Heart left ventricle (tissue), 16 donors: Measurements from ENCODE around the gene GATAD2A. TPM values are rescaled to one million over a fixed set of nuclear protein-coding genes. Genes with fewer than 3 reads are reported as not detected.
A peak's percentile ranks its signal among the peaks of the same experiment; 100 is the strongest.

Source experiments
- ATAC-seq, 4 donors: fragments of 200-7000 bp; cut with Tn5 transposase; one replicate each; pipeline ENCODE4 v1.9.1; 2020 to 2022; ENCODE audit warnings: moderate library complexity in 4 of 4, mild to moderate bottlenecking in 3 of 4, moderate number of reproducible peaks in 1 of 4
- DNase-seq, 5 donors: peaks; one replicate each; pipeline ENCODE4 v3.0.0-alpha.2; 2020
- H3K27ac ChIP-seq, 12 donors: fragments of 200-600 bp; sonication (generic) in 4 of 12; one replicate each; pipeline versions ENCODE4 v1.5.0 to v1.8.0; 2016 to 2022; ENCODE audit warnings: mild to moderate bottlenecking in 2 of 12
- H3K27me3 ChIP-seq, 9 donors: fragments of 200-600 bp; sonication (generic) in 2 of 9; one replicate each; pipeline versions ENCODE4 v1.5.1 to v1.8.0; 2016 to 2022; ENCODE audit warnings: mild to moderate bottlenecking in 3 of 9
- H3K36me3 ChIP-seq, 9 donors: fragments of 200-600 bp; sonication (generic) in 2 of 9; one replicate each; pipeline versions ENCODE4 v1.5.0 to v1.8.0; 2018 to 2022; ENCODE audit warnings: mild to moderate bottlenecking in 2 of 9
- H3K4me1 ChIP-seq, 12 donors: fragments of 200-600 bp; sonication (generic) in 4 of 12; one replicate each; pipeline versions ENCODE4 v1.5.0 to v1.8.0; 2016 to 2022; ENCODE audit warnings: mild to moderate bottlenecking in 3 of 12
- H3K4me3 ChIP-seq, 12 donors: fragments of 200-600 bp; sonication (generic) in 4 of 12; one replicate each; pipeline versions ENCODE4 v1.5.0 to v1.8.0; 2017 to 2022; ENCODE audit warnings: mild to moderate bottlenecking in 9 of 12, moderate library complexity in 4 of 12
- H3K9me3 ChIP-seq, 12 donors: fragments of 200-600 bp; sonication (generic) in 4 of 12; one replicate each; pipeline versions ENCODE4 v1.5.0 to v1.8.0; 2016 to 2022; ENCODE audit warnings: mild to moderate bottlenecking in 1 of 12
- POLR2A ChIP-seq, 2 donors: fragments of 450-650 bp; IDR thresholded peaks; one replicate each; pipeline ENCODE4 v1.6.1; 2017; ENCODE audit warnings: antibody characterized with exemption in 2 of 2, mild to moderate bottlenecking in 2 of 2, moderate library complexity in 2 of 2
- WGBS, 4 donors: extraction: QIAGEN DNeasy Blood & Tissue Kit in 2 of 4; methylation state at CpG; one replicate each; pipeline versions ENCODE4 v1.1.5 to v1.1.7; 2013 to 2018; 5-methylcytosine and 5-hydroxymethylcytosine counted together
- intact Hi-C, 10 donors: fragments of 100-400 bp; cut with DNase I; formaldehyde crosslinking; loops; one replicate each; pipeline versions ENCODE4 v1.11.1 to v1.14.2; 2022
- polyA plus RNA-seq, 2 donors: library from polyadenylated mRNA; stranded (reverse); fragments of 200-250 nt; gene quantifications; one replicate each; pipeline ENCODE4 v1.2.3, GENCODE V29; 2013
- total RNA-seq, 9 donors: library from RNA; depleted of rRNA in 2 of 9; stranded (reverse); fragments of >200 nt in 2 of 9; fragmentation: NEBNext Ultra II Directional in 3 of 9; extraction: Animal tissue kit (Norgen Biotek cat#: 25700) in 3 of 9; gene quantifications; one replicate each; pipeline versions ENCODE4 v1.1.0 to v1.2.4, GENCODE V29; 2016 to 2023
- TF ChIP-seq, protein P1 (sequence below), 12 donors: fragments of 200-600 bp; sonication (generic) in 4 of 12; IDR thresholded peaks; one replicate each; pipeline versions ENCODE4 v1.5.0 to v1.8.0; 2018 to 2022; ENCODE audit warnings: antibody characterized with exemption in 12 of 12, mild to moderate bottlenecking in 5 of 12
- donor health status: ischemic (EF 13 %, LVEDD 7.1; RV severe dilation, severe dysfunction).
- donor health status: healthy with polysubstance abuse.
- donor health status: DM: no; HTN: yes; CAD: no.
- donor health status: DM: no; HTN: no; CAD: no.
- donor health status: ischemic (EF 25% LVEDD 6.9; RV normal size, moderate dysfunction).
- donor health status: ischemic (EF 25% LVEDD 5.7; RV mildly dilated, moderate dysfunction).
- donor health status: healthy.
- donor health status: DM: yes; HTN: yes; CAD: no.
- donor health status: ischemic (EF 35%, LVEDD 5.7; RV mildly dilated, moderate dysfunction).
- donor health status: nonischemic (EF 11% LVEDD 7.7; RV severe dilation, severe dysfunction).
- donor health status: DM: yes; HTN: yes; CAD: no.
- donor health status: PGD.
- donor health status: ischemic (EF 29% LVEDD 5.4; RV normal size, mild dysfunction).
- donor health status: nonischemic (EF 23%, LVEDD 6.1; RV moderate dilation, normal function).

GATAD2A gene
- total and polyA plus RNA-seq, 11 donors: 7.5 to 49.5 (median 30.5) TPM

GRCh38 chr19:19538061-19538784, 132.7 kb downstream of the GATAD2A start, which contains the start of gene CILP2:
TSS of gene CILP2 (plus strand) at chr19:19538265. CDS start at chr19:19538350, 85 bp downstream.
- ATAC-seq (peak in 2 of 4 donors; percentile 18 to 21), DNase-seq (peak in 1 of 5 donors; percentile 24)
- TF ChIP-seq, protein P1, sequence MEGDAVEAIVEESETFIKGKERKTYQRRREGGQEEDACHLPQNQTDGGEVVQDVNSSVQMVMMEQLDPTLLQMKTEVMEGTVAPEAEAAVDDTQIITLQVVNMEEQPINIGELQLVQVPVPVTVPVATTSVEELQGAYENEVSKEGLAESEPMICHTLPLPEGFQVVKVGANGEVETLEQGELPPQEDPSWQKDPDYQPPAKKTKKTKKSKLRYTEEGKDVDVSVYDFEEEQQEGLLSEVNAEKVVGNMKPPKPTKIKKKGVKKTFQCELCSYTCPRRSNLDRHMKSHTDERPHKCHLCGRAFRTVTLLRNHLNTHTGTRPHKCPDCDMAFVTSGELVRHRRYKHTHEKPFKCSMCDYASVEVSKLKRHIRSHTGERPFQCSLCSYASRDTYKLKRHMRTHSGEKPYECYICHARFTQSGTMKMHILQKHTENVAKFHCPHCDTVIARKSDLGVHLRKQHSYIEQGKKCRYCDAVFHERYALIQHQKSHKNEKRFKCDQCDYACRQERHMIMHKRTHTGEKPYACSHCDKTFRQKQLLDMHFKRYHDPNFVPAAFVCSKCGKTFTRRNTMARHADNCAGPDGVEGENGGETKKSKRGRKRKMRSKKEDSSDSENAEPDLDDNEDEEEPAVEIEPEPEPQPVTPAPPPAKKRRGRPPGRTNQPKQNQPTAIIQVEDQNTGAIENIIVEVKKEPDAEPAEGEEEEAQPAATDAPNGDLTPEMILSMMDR (IDR thresholded peaks at IDR 0.05): no peak
- H3K4me3 ChIP-seq: peak within 1 kb of the TSS in 11 of 12 donors; percentile 1 to 52 (median 37)
- peaks cover 4 to 31% (median 14%) of the 10 kb centered on the region in 12 donors for H3K4me1 ChIP-seq
- peaks cover 0 to 5% (median 0%) of the 10 kb centered on the region in 9 donors for H3K36me3 ChIP-seq
- intact Hi-C loops: loop anchor here in 5 of 10 donors (10.0 kb wide), 3 partner anchors 397 to 737 kb away; no protein-coding TSS in a partner anchor
- no peak within 1 kb of the TSS for H3K27ac ChIP-seq
- peaks cover 19 to 56% (median 28%) of the 10 kb centered on the region in 9 donors for H3K27me3 ChIP-seq
- WGBS, 4 donors: 3 to 11% (median 4%) methylated on average over 23 to 56 of the region's 56 CpGs
- no peaks in the 10 kb centered on the region for H3K9me3 ChIP-seq

DNA sequence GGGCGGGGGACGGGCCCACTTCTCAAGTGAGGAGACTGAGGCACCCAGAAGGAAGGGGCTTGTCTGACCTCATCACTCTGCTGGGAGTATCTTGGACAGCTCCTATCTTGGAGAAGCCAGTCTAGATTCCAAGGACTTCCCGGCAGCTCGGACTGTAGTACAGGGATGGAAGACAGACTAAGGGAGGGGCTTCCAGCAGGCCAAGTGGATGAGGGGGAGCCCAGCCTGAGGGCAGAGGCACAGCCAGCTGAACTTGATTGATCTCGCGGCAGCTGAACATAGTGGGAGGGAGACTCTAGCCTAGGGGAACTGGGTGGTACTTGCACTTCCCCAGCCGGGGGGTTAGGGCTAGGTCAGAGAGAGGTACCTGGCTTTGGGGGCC, 133.3 kb downstream of the GATAD2A start:
- Histone ChIP-seq H3K4me3 (peak overlapping the region in 4 of 12 donors; percentile 41 to 52 (median 44)), H3K27me3 (peaks cover 23 to 61% (median 32%) of the 10 kb centered on the region in 9 donors), H3K36me3 (peaks cover 0 to 5% (median 0%) of the 10 kb centered on the region in 9 donors), H3K27ac (no peak overlapping the region), H3K9me3 (no peaks in the 10 kb centered on the region), H3K4me1 (peaks cover 4 to 31% (median 14%) of the 10 kb centered on the region in 12 donors)
- intact Hi-C loops: loop anchor here in 5 of 10 donors (10.0 kb wide), 3 partner anchors 396 to 736 kb away; no protein-coding TSS in a partner anchor
- 27 to 36% (median 33%) methylated on average over 7 of the region's 7 CpGs for WGBS, 4 donors
- TF ChIP-seq POLR2A (IDR thresholded peaks at IDR 0.05): no peak
- TF ChIP-seq, protein P1 (IDR thresholded peaks at IDR 0.05): no peak
- DNase-seq (no peak), ATAC-seq (no peak)

DNA sequence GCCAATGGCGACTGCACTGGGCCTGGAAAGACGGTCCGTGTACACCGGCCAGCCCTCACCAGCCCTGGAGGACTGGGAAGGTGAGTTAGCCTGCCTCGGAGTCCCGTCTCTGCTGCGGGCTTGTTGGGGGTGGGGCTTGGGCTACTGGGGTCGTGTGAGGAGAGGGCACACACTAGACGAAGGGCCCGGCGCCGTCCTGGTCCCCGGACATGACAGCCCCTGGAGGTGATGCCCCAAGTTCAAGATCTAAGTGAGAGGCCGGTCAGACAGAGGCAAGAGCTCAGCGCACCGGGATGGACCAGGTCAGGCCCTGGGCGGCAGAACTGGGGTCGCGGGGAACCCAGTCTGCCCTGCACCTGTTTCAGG, 134.2 kb downstream of the GATAD2A start:
- no peaks in the 10 kb centered on the region for H3K9me3 ChIP-seq
- peaks cover 23 to 70% (median 33%) of the 10 kb centered on the region in 9 donors for H3K27me3 ChIP-seq
- ATAC-seq (no peak), DNase-seq (no peak)
- intact Hi-C loops: loop anchor here in 5 of 10 donors (10.0 kb wide), 3 partner anchors 395 to 735 kb away; no protein-coding TSS in a partner anchor
- H3K27ac ChIP-seq: no peak overlapping the region
- no peak for TF ChIP-seq POLR2A (IDR thresholded peaks at IDR 0.05)
- TF ChIP-seq, protein P1 (IDR thresholded peaks at IDR 0.05): no peak
- H3K36me3 ChIP-seq: peaks cover 0 to 5% (median 0%) of the 10 kb centered on the region in 9 donors
- H3K4me1 ChIP-seq: peaks cover 4 to 31% (median 14%) of the 10 kb centered on the region in 12 donors
- no peak overlapping the region for H3K4me3 ChIP-seq
- WGBS, 4 donors: 38 to 63% (median 50%) methylated on average over 10 to 19 of the region's 19 CpGs

DNA sequence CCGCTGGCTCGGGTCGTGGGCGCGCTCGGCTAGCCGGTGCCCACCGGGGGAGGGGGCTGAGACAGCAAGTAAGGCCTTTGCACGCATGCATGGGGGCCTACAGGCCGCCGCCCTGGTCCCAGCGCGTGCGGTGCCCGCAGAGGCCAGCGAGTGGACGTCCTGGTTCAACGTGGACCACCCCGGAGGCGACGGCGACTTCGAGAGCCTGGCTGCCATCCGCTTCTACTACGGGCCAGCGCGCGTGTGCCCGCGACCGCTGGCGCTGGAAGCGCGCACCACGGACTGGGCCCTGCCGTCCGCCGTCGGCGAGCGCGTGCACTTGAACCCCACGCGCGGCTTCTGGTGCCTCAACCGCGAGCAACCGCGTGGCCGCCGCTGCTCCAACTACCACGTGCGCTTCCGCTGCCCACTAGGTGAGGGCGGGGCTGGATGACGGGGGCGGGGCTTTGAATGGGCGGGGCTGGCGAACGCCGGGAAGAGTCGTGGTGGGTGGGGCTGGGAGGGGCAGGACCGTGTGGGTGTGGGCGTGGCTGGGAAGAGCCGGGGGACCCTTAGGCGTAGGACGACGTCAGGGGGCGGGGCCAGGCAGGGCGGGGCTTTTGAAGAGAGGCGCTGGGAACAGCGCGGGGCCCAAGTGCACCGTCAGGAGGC, 134.7 kb downstream of the GATAD2A start:
- ATAC-seq (peak in 3 of 4 donors; percentile 9 to 52 (median 46)), DNase-seq (peak; percentile 46 to 85 (median 66))
- no peaks in the 10 kb centered on the region for H3K9me3 ChIP-seq
- WGBS, 4 donors: 5 to 25% (median 12%) methylated on average over 11 to 74 of the region's 74 CpGs
- intact Hi-C loops: no loop called here
- TF ChIP-seq, protein P1 (IDR thresholded peaks at IDR 0.05): no peak
- TF ChIP-seq POLR2A (IDR thresholded peaks at IDR 0.05): no peak
- H3K27me3 ChIP-seq: peaks cover 23 to 72% (median 33%) of the 10 kb centered on the region in 9 donors
- peaks cover 4 to 31% (median 14%) of the 10 kb centered on the region in 12 donors for H3K4me1 ChIP-seq
- peaks cover 0 to 4% (median 0%) of the 10 kb centered on the region in 9 donors for H3K36me3 ChIP-seq
- H3K4me3 ChIP-seq: peak overlapping the region in 4 of 12 donors; percentile 12 to 37 (median 26)
- no peak overlapping the region for H3K27ac ChIP-seq
